ENCODE measurements around the gene ETS2.

ETS2 gene

GRCh38 chr21:38780879-38781278 is 24.9 kb upstream of the ETS2 start:
- no peak for DNase-seq

- DNase-seq, result no peak
Measured at GRCh38 chr21:38784458-38785266, 21.1 kb upstream of the ETS2 start.

- DNase-seq, result no peak
Measured at GRCh38 chr21:38785483-38785882, 20.2 kb upstream of the ETS2 start.

- no peak for DNase-seq
Measured at GRCh38 chr21:38787016-38787415, 18.7 kb upstream of the ETS2 start.

- DNase-seq, result no peak
Measured at GRCh38 chr21:38787461-38788274, 18.1 kb upstream of the ETS2 start.

GRCh38 chr21:38788275-38788905 is 17.3 kb upstream of the ETS2 start:
- no peak for DNase-seq

- DNase-seq, result no peak
Measured at GRCh38 chr21:38789275-38789674, 16.5 kb upstream of the ETS2 start.

GRCh38 chr21:38790059-38790458 is 15.7 kb upstream of the ETS2 start:
- DNase-seq, result no peak

GRCh38 chr21:38790961-38791360 is 14.8 kb upstream of the ETS2 start:
- no peak for DNase-seq

GRCh38 chr21:38792676-38793459 is 12.9 kb upstream of the ETS2 start:
- no peak for DNase-seq

- DNase-seq, result no peak
Measured at GRCh38 chr21:38793926-38794713, 11.6 kb upstream of the ETS2 start.

- DNase-seq, result no peak
Measured at GRCh38 chr21:38794978-38795377, 10.8 kb upstream of the ETS2 start.

- DNase-seq, result no peak
Measured at GRCh38 chr21:38795475-38795874, 10.3 kb upstream of the ETS2 start.

GRCh38 chr21:38796424-38796823 is 9.3 kb upstream of the ETS2 start:
- no peak for DNase-seq

GRCh38 chr21:38797470-38797869 is 8.3 kb upstream of the ETS2 start:
- DNase-seq, result no peak

- DNase-seq, result no peak
Measured at GRCh38 chr21:38798081-38798480, 7.6 kb upstream of the ETS2 start.

GRCh38 chr21:38798481-38798882 is 7.2 kb upstream of the ETS2 start:
- no peak for DNase-seq

GRCh38 chr21:38800046-38800758 is 5.5 kb upstream of the ETS2 start:
- no peak for DNase-seq

- DNase-seq, result no peak
Measured at GRCh38 chr21:38800924-38801744, 4.6 kb upstream of the ETS2 start.
